Transverse colon (tissue), 4 donors: ENCODE data around the gene TNRC6B. TPM values are rescaled to one million over a fixed set of nuclear protein-coding genes. Genes with fewer than 3 reads are reported as not detected.

Experiments
- DNase-seq: peaks from one replicate; pipeline ENCODE4 v3.0.0-alpha.2; 2019
- H3K27ac ChIP-seq, 4 donors: fragments of 200-600 bp; sonication (generic); 2 replicates each; pipeline ENCODE4 v1.5.1; 2016 to 2018; ENCODE audit warnings: inconsistent platforms in 4 of 4
- H3K27me3 ChIP-seq: fragments of 200-600 bp; sonication (generic); 2 replicates; pipeline ENCODE4 v1.5.1; 2017; ENCODE audit warnings: inconsistent platforms
- H3K36me3 ChIP-seq, 4 donors: fragments of 200-600 bp; sonication (generic); 2 replicates each; pipeline ENCODE4 v1.5.1; 2017 to 2019; ENCODE audit warnings: inconsistent platforms in 4 of 4
- H3K4me1 ChIP-seq, 4 donors: fragments of 200-600 bp; sonication (generic); 2 replicates each; pipeline ENCODE4 v1.5.1; 2017 to 2020; ENCODE audit warnings: inconsistent platforms in 4 of 4
- H3K4me3 ChIP-seq, 4 donors: fragments of 200-600 bp; sonication (generic); 1 replicate in 1 of 4; 2 replicates in 3 of 4; pipeline versions ENCODE4 v1.5.1 to v1.6.1; 2017 to 2019; ENCODE audit warnings: inconsistent platforms in 4 of 4
- H3K9me3 ChIP-seq, 2 donors: fragments of 200-600 bp; sonication (generic); 2 replicates each; pipeline ENCODE4 v1.5.1; 2017 to 2019; ENCODE audit warnings: inconsistent platforms in 2 of 2
- EP300 ChIP-seq: sonication (generic); formaldehyde crosslinking; IDR thresholded peaks from one replicate; pipeline ENCODE4 v1.6.1; 2017; ENCODE audit warnings: antibody characterized with exemption, low read depth
- POLR2A ChIP-seq: fragments of 450-650 bp; IDR thresholded peaks from one replicate; pipeline ENCODE4 v1.6.1; 2016; ENCODE audit warnings: antibody characterized with exemption, mild to moderate bottlenecking, moderate library complexity
- POLR2AphosphoS5 ChIP-seq, 3 donors: sonication (generic); formaldehyde crosslinking; IDR thresholded peaks; one replicate each; pipeline ENCODE4 v1.6.1; 2016; ENCODE audit warnings: antibody characterized with exemption in 3 of 3
- WGBS, 2 donors: methylation state at CpG; one replicate each; pipeline ENCODE4 v1.1.5; 2018; ENCODE audit warnings: low coverage in 1 of 2; 5-methylcytosine and 5-hydroxymethylcytosine counted together
- in situ Hi-C, 4 donors: fragments of 200-750 bp; cut with MboI; loops; one replicate each; pipeline versions ENCODE4 v1.15.0 to v1.15.1; 2017; ENCODE audit warnings: low sequenced_read_pairs in 3 of 4, low pct_ligation_motif_present in 1 of 4, low pct_unique_long_range_greater_than_20kb in 1 of 4
- intact Hi-C: fragments of 100-400 bp; cut with DNase I; formaldehyde crosslinking; loops from one replicate; pipeline ENCODE4 v1.15.1; 2023; ENCODE audit warnings: low total_unique reads
- total RNA-seq, 4 donors: library from RNA; depleted of rRNA; stranded (reverse); fragments of >200 nt; gene quantifications; one replicate each; pipeline ENCODE4 v1.1.0, GENCODE V29; 2016
- TF ChIP-seq, protein P1 (sequence below), 5 experiments: fragments of 200-600 bp in 3 of 5; fragments of 450-650 bp in 2 of 5; sonication (generic) in 3 of 5; IDR thresholded peaks; 1 replicate in 2 of 5; 2 replicates in 3 of 5; pipeline ENCODE4 v1.5.1; 2016 to 2017; ENCODE audit warnings: antibody characterized with exemption in 5 of 5, inconsistent platforms in 3 of 5, mild to moderate bottlenecking in 2 of 5, moderate library complexity in 1 of 5

The TNRC6B gene
- total RNA-seq, 4 donors from 2014 or later, result 36.7 to 108 (median 54.0) TPM

GRCh38 chr22:40224702-40225101 lies 47.0 kb downstream of the TNRC6B start:
- H3K36me3 ChIP-seq, result peaks cover 0 to 9% (median 0%) of the 10 kb centered on the region in 4 donors
- no peaks in the 10 kb centered on the region for H3K9me3 ChIP-seq
- peaks cover 0 to 31% (median 18%) of the 10 kb centered on the region in 4 donors for H3K4me1 ChIP-seq
- WGBS, 2 donors, result 68 to 85% methylated on average over 6 of the region's 6 CpGs
- no peak overlapping the region for H3K27ac ChIP-seq
- in situ Hi-C loops, result no loop called here
- TF ChIP-seq EP300 (no peak), POLR2AphosphoS5 (IDR thresholded peaks at IDR 0.05) (no peak), POLR2A (no peak)
- TF ChIP-seq, protein P1, sequence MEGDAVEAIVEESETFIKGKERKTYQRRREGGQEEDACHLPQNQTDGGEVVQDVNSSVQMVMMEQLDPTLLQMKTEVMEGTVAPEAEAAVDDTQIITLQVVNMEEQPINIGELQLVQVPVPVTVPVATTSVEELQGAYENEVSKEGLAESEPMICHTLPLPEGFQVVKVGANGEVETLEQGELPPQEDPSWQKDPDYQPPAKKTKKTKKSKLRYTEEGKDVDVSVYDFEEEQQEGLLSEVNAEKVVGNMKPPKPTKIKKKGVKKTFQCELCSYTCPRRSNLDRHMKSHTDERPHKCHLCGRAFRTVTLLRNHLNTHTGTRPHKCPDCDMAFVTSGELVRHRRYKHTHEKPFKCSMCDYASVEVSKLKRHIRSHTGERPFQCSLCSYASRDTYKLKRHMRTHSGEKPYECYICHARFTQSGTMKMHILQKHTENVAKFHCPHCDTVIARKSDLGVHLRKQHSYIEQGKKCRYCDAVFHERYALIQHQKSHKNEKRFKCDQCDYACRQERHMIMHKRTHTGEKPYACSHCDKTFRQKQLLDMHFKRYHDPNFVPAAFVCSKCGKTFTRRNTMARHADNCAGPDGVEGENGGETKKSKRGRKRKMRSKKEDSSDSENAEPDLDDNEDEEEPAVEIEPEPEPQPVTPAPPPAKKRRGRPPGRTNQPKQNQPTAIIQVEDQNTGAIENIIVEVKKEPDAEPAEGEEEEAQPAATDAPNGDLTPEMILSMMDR (IDR thresholded peaks at IDR 0.05), result no peak
- no peaks in the 10 kb centered on the region for H3K27me3 ChIP-seq
- no peak overlapping the region for H3K4me3 ChIP-seq
- intact Hi-C loops, result no loop called here
- DNase-seq, result no peak

- in situ Hi-C loops (no loop called here), intact Hi-C loops (no loop called here)
- H3K9me3 ChIP-seq, result no peaks in the 10 kb centered on the region
- no peak for DNase-seq
- no peaks in the 10 kb centered on the region for H3K27me3 ChIP-seq
- no peak overlapping the region for H3K4me3 ChIP-seq
- H3K36me3 ChIP-seq, result peaks cover 0 to 12% (median 0%) of the 10 kb centered on the region in 4 donors
- H3K27ac ChIP-seq, result no peak overlapping the region
- TF ChIP-seq, protein P1 (IDR thresholded peaks at IDR 0.05), result no peak
- TF ChIP-seq EP300 (no peak), POLR2A (no peak), POLR2AphosphoS5 (IDR thresholded peaks at IDR 0.05) (no peak)
- peaks cover 0 to 12% (median 5%) of the 10 kb centered on the region in 4 donors for H3K4me1 ChIP-seq
Observed at GRCh38 chr22:40226620-40227019, 48.9 kb downstream of the TNRC6B start.

DNA sequence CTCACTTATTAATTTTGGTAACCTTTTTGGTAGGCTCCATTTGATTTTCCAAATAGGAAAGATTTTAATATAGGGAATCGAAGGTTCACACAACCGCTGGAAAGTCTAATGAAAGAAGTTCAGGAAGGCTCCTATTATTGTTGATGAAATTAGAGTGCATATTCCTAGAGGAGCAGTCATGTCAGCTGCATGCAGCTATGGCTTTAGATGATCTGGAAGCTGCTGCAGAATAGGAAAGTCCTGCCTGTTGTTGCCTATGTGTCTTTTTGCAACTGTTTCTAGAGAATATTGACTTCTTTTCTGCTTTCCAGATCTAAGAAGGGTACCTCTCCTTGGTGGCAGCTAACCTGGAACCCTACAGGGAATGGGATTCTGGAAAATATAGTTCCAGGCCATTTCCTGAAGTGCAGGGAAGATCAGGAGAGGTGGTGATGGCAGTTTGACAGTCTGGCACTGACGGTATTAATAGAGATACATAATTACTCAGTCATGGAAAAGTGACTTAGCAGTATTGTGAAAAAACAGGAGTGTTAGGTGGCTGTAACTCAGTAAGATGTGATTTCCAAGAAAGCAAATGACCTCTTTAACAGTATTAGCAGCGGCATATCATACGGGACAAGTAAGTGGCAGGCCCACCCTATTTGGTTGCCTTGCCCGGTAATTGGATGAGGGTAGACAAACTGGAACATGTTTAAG lies 54.0 kb downstream of the TNRC6B start:
- Histone ChIP-seq H3K27ac (no peak overlapping the region), H3K27me3 (no peaks in the 10 kb centered on the region), H3K4me3 (no peak overlapping the region), H3K36me3 (peaks cover 0 to 17% (median 0%) of the 10 kb centered on the region in 4 donors), H3K9me3 (no peaks in the 10 kb centered on the region), H3K4me1 (no peaks in the 10 kb centered on the region)
- 96% methylated on average over 6 of the region's 6 CpGs for WGBS, 2 donors
- no peak for DNase-seq
- in situ Hi-C loops (no loop called here), intact Hi-C loops (no loop called here)
- TF ChIP-seq EP300, result no peak
- no peak for TF ChIP-seq POLR2AphosphoS5 (IDR thresholded peaks at IDR 0.05)
- TF ChIP-seq POLR2A, result no peak

DNA sequence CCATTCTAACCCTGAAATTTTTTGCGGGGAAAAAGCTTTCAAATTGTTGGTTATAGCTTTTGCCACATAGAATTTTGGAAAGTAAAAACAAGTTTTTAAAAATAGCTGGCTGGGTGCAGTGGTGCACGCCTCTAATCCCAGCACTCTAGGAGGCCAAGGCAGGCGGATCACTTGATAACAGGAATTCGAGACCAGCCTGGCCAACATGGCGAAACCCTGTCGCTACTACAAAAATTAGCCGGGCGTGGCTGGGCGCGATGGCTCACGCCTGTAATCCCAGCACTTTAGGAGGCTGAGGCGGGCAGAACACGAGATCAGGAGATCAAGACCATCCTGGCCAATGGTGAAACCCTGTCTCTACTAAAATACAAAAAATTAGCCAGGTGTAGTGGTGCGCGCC lies 54.9 kb downstream of the TNRC6B start:
- Histone ChIP-seq H3K9me3 (no peaks in the 10 kb centered on the region), H3K27ac (no peak overlapping the region), H3K27me3 (no peaks in the 10 kb centered on the region), H3K4me1 (no peaks in the 10 kb centered on the region), H3K4me3 (no peak overlapping the region), H3K36me3 (peaks cover 0 to 17% (median 0%) of the 10 kb centered on the region in 4 donors)
- WGBS, 2 donors, result 80 to 93% methylated on average over 6 to 15 of the region's 15 CpGs
- in situ Hi-C loops, result no loop called here
- DNase-seq, result no peak
- TF ChIP-seq POLR2AphosphoS5 (IDR thresholded peaks at IDR 0.05), result no peak
- no peak for TF ChIP-seq EP300
- TF ChIP-seq POLR2A, result no peak
- TF ChIP-seq, protein P1 (IDR thresholded peaks at IDR 0.05), result no peak
- intact Hi-C loops, result no loop called here

GRCh38 chr22:40233886-40234285 lies 56.2 kb downstream of the TNRC6B start:
- Histone ChIP-seq H3K27me3 (no peaks in the 10 kb centered on the region), H3K9me3 (no peaks in the 10 kb centered on the region), H3K36me3 (peaks cover 0 to 17% (median 0%) of the 10 kb centered on the region in 4 donors), H3K4me1 (peaks cover 7 to 10% (median 8%) of the 10 kb centered on the region in 4 donors), H3K4me3 (no peak overlapping the region), H3K27ac (no peak overlapping the region)
- WGBS, 2 donors, result 94 to 100% methylated on average over 5 to 8 of the region's 8 CpGs
- TF ChIP-seq EP300, result no peak
- in situ Hi-C loops, result no loop called here
- intact Hi-C loops, result no loop called here
- no peak for DNase-seq
